Hippocampal formation (tissue), 2 donors: ENCODE measurements around the gene ACTC1.

ENCODE experiments used
- DNase-seq, 2 donors: peaks; one replicate each; lab custom pipeline; 2025; lab: John Stamatoyannopoulos, UW

ACTC1 gene

GRCh38 chr15:34757262-34757661 is 38.1 kb downstream of the ACTC1 start:
- no peak for DNase-seq

GRCh38 chr15:34755419-34755773 is 40.0 kb downstream of the ACTC1 start:
- DNase-seq, result no peak

- no peak for DNase-seq
These were observed 40.5 kb downstream of the ACTC1 start, which contains the start of gene GJD2 for GRCh38 chr15:34754674-34755418. GJD2 (minus strand) TSS chr15:34754998; CDS start chr15:34754488, 510 bp downstream.

- no peak for DNase-seq
These were observed 41.2 kb downstream of the ACTC1 start for GRCh38 chr15:34754171-34754601.

GRCh38 chr15:34753236-34753894 is 42.0 kb downstream of the ACTC1 start:
- DNase-seq, result no peak

- no peak for DNase-seq
These were observed 45.7 kb downstream of the ACTC1 start for GRCh38 chr15:34749691-34750090.
